HEK293 (cell line): ENCODE results near the gene C1QTNF1.

ENCODE experiments used
- CTCF ChIA-PET: fragments of 350-600 bp; formaldehyde crosslinking; extraction: SDS; loops from one replicate; lab custom pipeline; 2021; ENCODE audit warnings: antibody characterized with exemption; lab: Yijun Ruan, JAX
- POLR2A ChIA-PET: fragments of 300-600 bp; formaldehyde crosslinking; extraction: SDS; loops from one replicate; lab custom pipeline; 2020; ENCODE audit warnings: antibody characterized with exemption, inconsistent platforms; lab: Yijun Ruan, JAX
- H3K27ac ChIP-seq: fragments of 200-500 bp; sonication (Bioruptor generic); 2 replicates; pipeline ENCODE4 v1.5.1; 2014; ENCODE audit warnings: low read depth, low read length, control low read depth, inconsistent platforms; ENCODE audit errors: extremely low read depth
- H3K36me3 ChIP-seq, 2 experiments: fragments of 200-500 bp in 1 of 2; sonication (Bioruptor generic) in 1 of 2; 1 replicate in 1 of 2; 2 replicates in 1 of 2; pipeline ENCODE4 v1.5.1; 2014 to 2017; ENCODE audit warnings: inconsistent platforms in 2 of 2, low read length in 2 of 2; ENCODE audit not compliant: control insufficient read depth in 2 of 2, insufficient read depth in 1 of 2
- H3K4me1 ChIP-seq: fragments of 200-500 bp; sonication (Bioruptor generic); 2 replicates; pipeline ENCODE4 v1.5.1; 2014; ENCODE audit warnings: mild to moderate bottlenecking, low read length, inconsistent platforms; ENCODE audit not compliant: control insufficient read depth, insufficient read depth
- H3K4me3 ChIP-seq: 2 replicates; pipeline ENCODE4 v1.5.1; 2011; ENCODE audit warnings: low read depth, mild to moderate bottlenecking, control low read depth, low read length, moderate library complexity
- H3K9me3 ChIP-seq: fragments of 200-500 bp; sonication (Bioruptor generic); 2 replicates; pipeline ENCODE4 v1.5.1; 2014; ENCODE audit warnings: low read depth, low read length, inconsistent platforms; ENCODE audit not compliant: control insufficient read depth, insufficient read depth
- EGR2 ChIP-seq: fragments of 450-650 bp; formaldehyde crosslinking; IDR thresholded peaks from 2 replicates; pipeline ENCODE4 v1.5.1; 2016; ENCODE audit warnings: low read depth, missing biosample characterization, missing genetic modification characterization
- GLIS2 ChIP-seq: fragments of 450-650 bp; formaldehyde crosslinking; IDR thresholded peaks from 2 replicates; pipeline ENCODE4 v1.5.1; 2016; ENCODE audit warnings: missing biosample characterization, missing genetic modification characterization
- HOXC10 ChIP-seq: sonication (generic); formaldehyde crosslinking; IDR thresholded peaks from 2 replicates; pipeline ENCODE4 v1.8.1; 2023; ENCODE audit warnings: mild to moderate bottlenecking, missing genetic modification reagents
- MYNN ChIP-seq: fragments of 450-650 bp; formaldehyde crosslinking; IDR thresholded peaks from 2 replicates; pipeline ENCODE4 v1.5.1; 2016; ENCODE audit warnings: missing biosample characterization, missing genetic modification characterization, borderline replicate concordance
- MZF1 ChIP-seq: fragments of 450-650 bp; formaldehyde crosslinking; IDR thresholded peaks from 2 replicates; pipeline ENCODE4 v1.5.1; 2017; ENCODE audit warnings: missing biosample characterization, missing genetic modification characterization, borderline replicate concordance
- OVOL3 ChIP-seq: fragments of 450-650 bp; formaldehyde crosslinking; IDR thresholded peaks from 2 replicates; pipeline ENCODE4 v1.5.1; 2016; ENCODE audit warnings: missing biosample characterization, missing genetic modification characterization
- ZFP3 ChIP-seq: fragments of 450-650 bp; formaldehyde crosslinking; IDR thresholded peaks from 2 replicates; pipeline ENCODE4 v1.5.1; 2016; ENCODE audit warnings: low read depth, missing biosample characterization, missing genetic modification characterization
- ZNF24 ChIP-seq: fragments of 450-650 bp; formaldehyde crosslinking; IDR thresholded peaks from 2 replicates; pipeline ENCODE4 v1.5.1; 2016; ENCODE audit warnings: missing biosample characterization, missing genetic modification characterization
- ZNF341 ChIP-seq: fragments of 450-650 bp; formaldehyde crosslinking; IDR thresholded peaks from 2 replicates; pipeline ENCODE4; 2016; ENCODE audit warnings: low read depth, missing biosample characterization, missing genetic modification characterization
- ZNF529 ChIP-seq: fragments of 450-650 bp; formaldehyde crosslinking; IDR thresholded peaks from 2 replicates; pipeline ENCODE4 v1.5.1; 2017; ENCODE audit warnings: missing genetic modification characterization, missing biosample characterization; ENCODE audit not compliant: insufficient replicate concordance
- ZNF707 ChIP-seq: fragments of 450-650 bp; formaldehyde crosslinking; IDR thresholded peaks from 2 replicates; pipeline ENCODE4 v1.5.1; 2016; ENCODE audit warnings: missing biosample characterization, missing genetic modification characterization
- ZNF747 ChIP-seq: fragments of 450-650 bp; formaldehyde crosslinking; IDR thresholded peaks from 2 replicates; pipeline ENCODE4 v1.5.1; 2016; ENCODE audit warnings: missing biosample characterization, missing genetic modification characterization
- TF ChIP-seq, protein P1 (sequence below): fragments of 450-650 bp; formaldehyde crosslinking; IDR thresholded peaks from 2 replicates; pipeline ENCODE4 v1.5.1; 2016; ENCODE audit warnings: missing biosample characterization, missing genetic modification characterization

C1QTNF1 gene

DNA sequence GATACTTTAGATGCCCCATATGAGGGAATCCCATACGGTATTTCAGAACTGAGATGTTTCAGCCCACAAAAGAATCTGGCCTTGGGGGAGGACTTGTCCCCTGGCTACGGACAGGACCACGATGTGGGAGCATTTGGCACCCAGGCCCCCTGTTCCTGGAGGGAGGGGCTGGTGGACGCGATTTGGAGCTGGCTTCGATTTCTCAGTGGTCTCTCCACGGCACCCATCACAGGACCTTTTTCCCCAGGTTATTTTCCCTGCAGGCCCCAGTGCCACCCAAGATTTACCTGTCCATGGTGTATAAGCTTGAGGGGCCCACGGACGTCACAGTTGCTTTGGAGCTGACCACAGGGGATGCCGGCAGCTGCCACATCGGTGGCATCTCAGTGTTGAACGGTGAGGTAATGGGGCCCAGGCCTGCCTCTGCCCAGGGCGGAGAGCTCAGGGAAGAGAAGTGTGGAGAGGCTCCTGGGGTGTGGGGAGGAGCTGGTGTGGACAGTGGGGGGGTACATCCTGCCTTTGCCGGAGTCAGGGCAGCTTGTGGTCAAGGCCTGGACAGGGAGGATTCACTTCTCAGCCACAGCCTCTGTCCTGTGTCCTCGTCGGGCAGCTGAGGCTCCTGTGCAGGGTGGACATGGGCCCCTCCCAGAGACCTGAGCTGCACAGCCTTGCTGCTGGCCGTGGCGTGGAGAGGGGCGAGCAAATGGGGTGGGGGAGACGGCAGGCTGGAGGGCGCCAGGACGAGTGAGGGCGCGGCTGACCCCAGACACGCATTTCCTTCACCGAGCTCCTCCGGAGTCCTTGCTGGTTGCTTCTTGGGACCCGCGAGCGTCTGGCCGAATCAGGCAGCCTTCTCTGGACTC is 60.6 kb downstream of the C1QTNF1 start (continued):
- TF ChIP-seq ZNF529 (no peak), OVOL3 (tag by site-specific recombination) (no peak), ZFP3 (tag by site-specific recombination) (no peak)

DNA sequence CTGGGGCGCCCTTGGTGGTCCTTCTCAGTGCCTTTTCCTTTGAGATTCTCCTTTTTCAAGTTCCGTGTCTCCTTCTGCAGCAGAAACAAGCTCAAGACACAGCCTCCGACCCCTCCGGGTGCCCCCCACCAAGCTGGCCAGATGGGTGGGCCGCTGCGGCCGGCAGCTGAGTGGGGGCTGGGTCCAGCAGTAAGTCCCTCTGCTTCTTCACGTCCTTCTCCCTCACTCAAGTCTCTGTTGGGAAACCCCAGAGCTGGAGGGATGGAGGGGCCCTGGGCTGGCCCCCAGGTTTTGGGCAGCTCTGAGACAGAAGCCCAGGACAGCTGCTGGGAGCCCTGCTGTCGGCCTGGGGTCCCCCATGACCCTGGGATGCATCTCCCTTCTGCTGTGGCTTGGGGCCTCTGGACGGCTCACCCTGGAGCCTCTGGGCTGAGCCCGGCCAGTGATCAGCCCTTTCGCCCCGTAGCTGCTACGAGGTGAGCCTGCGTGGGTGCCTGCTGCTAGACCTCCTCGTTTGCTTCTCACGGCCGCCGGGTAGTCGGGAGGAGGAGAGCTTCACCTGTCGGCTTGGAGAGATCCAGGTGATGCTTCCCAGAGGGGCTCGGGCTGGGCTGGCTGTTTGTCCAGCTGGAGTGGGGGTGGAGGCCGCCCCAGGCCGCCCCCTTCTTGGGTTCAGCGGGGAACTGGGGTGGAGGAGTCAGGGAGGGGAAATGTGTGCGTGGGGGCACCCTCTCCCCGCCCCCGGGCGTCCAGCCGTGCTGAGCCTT is 61.4 kb downstream of the C1QTNF1 start:
- Histone ChIP-seq H3K9me3 (no peaks in the 10 kb centered on the region), H3K4me1 (no peaks in the 10 kb centered on the region), H3K4me3 (no peak overlapping the region), H3K27ac (no peak overlapping the region), H3K36me3 (peaks cover 0 to 79% of the 10 kb centered on the region in 2 experiments; a peak in 2 of 3 replicates)
- TF ChIP-seq ZNF707 (tag by site-specific recombination) (no peak), EGR2 (tag by site-specific recombination) (peak; percentile 52)
- POLR2A ChIA-PET: interaction anchor here (0.5 to 1.6 kb wide), 2 partner anchors 11 to 32 kb away, joined by 3 to 7 read pairs; partner anchors contain the start of gene ENGASE
- CTCF ChIA-PET: interaction anchor here (0.6 to 15.1 kb wide), 20 partner anchors 11 to 581 kb away, joined by 3 to 346 read pairs (median 4); partner anchors contain the start of gene ENGASE

DNA sequence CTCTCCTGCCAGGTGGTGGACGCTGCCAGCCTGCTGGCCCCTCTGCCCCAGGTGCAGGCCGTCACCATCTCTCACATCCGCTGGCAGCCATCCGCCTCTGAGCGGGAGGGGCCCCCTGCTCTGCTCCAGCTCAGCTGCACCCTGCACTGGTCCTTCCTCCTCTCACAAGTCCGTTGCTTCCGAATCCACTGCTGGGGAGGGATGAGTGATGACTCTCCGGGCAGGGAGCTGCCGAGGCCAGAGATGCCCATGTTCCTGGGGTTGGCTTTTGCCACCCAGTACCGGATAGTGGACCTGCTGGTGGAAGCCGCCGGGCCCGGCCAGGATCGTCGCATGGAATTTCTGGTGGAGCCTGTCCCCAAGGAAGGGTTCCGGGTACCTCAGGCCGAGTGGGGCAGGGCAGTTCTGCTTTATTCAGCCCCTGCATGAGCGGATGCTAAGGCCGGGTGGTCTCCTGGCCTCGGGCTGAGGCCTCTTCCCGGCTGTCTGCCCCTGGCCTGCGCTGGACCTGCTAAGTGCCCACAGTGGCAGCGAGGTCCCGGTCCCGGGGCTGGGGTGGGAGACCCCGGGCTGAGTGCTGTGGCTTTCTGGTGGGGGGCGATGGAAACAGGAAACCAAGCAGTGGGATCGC is 62.1 kb downstream of the C1QTNF1 start:
- Histone ChIP-seq H3K4me1 (no peaks in the 10 kb centered on the region), H3K36me3 (peaks cover 0 to 72% of the 10 kb centered on the region in 2 experiments; a peak in 2 of 3 replicates), H3K9me3 (no peaks in the 10 kb centered on the region), H3K4me3 (no peak overlapping the region), H3K27ac (no peak overlapping the region)
- CTCF ChIA-PET: interaction anchor here (0.6 to 15.1 kb wide), 12 partner anchors 20 to 465 kb away, joined by 3 to 346 read pairs (median 16); no protein-coding TSS in a partner anchor
- TF ChIP-seq GLIS2 (tag by site-specific recombination) (peak; percentile 22), HOXC10 (no peak), ZNF341 (tag by site-specific recombination) (no peak)
- TF ChIP-seq, protein P1, sequence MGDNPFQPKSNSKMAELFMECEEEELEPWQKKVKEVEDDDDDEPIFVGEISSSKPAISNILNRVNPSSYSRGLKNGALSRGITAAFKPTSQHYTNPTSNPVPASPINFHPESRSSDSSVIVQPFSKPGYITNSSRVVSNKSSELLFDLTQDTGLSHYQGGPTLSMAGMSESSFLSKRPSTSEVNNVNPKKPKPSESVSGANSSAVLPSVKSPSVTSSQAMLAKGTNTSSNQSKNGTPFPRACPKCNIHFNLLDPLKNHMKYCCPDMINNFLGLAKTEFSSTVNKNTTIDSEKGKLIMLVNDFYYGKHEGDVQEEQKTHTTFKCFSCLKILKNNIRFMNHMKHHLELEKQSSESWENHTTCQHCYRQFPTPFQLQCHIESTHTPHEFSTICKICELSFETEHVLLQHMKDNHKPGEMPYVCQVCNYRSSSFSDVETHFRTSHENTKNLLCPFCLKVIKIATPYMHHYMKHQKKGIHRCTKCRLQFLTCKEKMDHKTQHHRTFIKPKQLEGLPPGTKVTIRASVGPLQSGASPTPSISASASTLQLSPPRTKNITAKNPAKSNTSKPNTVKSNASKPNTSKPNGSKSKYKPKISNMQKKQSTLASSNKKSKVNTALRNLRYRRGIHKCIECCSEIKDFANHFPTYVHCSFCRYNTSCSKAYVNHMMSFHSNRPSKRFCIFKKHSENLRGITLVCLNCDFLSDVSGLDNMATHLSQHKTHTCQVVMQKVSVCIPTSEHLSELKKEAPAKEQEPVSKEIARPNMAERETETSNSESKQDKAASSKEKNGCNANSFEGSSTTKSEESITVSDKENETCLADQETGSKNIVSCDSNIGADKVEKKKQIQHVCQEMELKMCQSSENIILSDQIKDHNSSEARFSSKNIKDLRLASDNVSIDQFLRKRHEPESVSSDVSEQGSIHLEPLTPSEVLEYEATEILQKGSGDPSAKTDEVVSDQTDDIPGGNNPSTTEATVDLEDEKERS (tag by site-specific recombination): no peak
- POLR2A ChIA-PET: interaction anchor here (0.8 kb wide), 1 partner anchor 12 kb away, joined by 3 read pairs; the partner anchor contains the start of gene ENGASE

DNA sequence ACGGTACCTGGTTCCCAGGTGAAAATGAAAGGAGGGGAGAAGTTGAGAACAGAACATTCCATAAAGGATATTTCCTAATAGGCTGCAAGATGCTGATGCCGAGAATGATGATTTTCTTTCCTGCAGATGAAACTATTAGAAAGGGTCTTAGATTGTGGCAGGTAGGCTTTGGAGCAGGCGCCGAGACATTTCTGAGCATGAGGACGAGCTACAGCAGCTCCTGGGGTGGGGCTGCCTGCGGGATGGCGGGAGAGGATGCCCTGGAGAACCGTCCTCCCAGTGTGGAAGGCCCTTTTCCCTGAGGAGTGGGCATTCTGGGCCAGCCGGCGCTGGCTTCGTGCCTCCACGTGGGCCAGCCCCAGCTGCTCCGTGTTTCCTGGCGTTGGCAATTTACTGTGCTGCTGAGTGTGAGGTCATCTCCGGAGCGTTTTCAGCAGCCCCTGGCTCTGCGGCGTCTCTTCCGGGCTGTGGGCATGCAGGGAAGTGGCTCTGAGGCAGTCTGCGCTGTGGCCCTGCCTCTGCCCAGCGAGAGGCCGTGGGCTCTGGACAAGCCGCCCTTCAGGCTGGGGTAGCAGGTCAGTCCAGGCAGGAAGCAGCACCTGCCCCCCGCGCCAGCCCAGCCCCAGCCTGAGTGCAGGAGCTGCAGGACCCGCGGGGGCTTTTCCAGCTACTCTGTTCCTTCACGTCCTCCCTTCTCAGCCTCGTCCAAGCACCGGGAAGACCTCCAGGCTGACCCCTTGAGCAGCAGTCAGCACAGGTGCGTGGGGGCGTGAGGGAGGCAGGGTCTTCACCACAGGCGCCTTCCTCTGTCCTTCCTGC is 62.8 kb downstream of the C1QTNF1 start:
- no peaks in the 10 kb centered on the region for H3K9me3 ChIP-seq
- H3K27ac ChIP-seq: no peak overlapping the region
- TF ChIP-seq MYNN (tag by site-specific recombination): no peak
- TF ChIP-seq ZNF529: no peak
- no peak for TF ChIP-seq MZF1
- TF ChIP-seq ZNF747 (tag by site-specific recombination): no peak
- TF ChIP-seq ZNF24 (tag by site-specific recombination): no peak
- TF ChIP-seq, all 188 proteins: peak for 0
- no peak overlapping the region for H3K4me3 ChIP-seq
- peaks cover 0 to 66% of the 10 kb centered on the region in 2 experiments; a peak in 2 of 3 replicates for H3K36me3 ChIP-seq
- POLR2A ChIA-PET: interaction anchor here (0.8 to 1.2 kb wide), 2 partner anchors 12 to 302 kb away, joined by 3 read pairs; partner anchors contain the start of gene ENGASE
- H3K4me1 ChIP-seq: no peaks in the 10 kb centered on the region
- CTCF ChIA-PET: interaction anchor here (0.5 to 15.1 kb wide), 31 partner anchors 8 to 1583 kb away, joined by 3 to 346 read pairs (median 7); partner anchors contain the start of gene ENGASE
